GM12875 (cell line): Measurements from ENCODE around the gene BIVM.
A peak's percentile ranks its signal among the peaks of the same experiment; 100 is the strongest.

Experiments
- H3K4me3 ChIP-seq: one replicate; pipeline ENCODE4 v1.5.1; 2011; ENCODE audit warnings: low read depth, low read length, control low read depth
- CTCF ChIP-seq: IDR thresholded peaks from 2 replicates; pipeline ENCODE4 v1.5.1; 2011; ENCODE audit warnings: low read depth, mild to moderate bottlenecking, control low read depth, inconsistent platforms, low read length, moderate library complexity, borderline replicate concordance; ENCODE audit not compliant: insufficient read depth

BIVM gene

GRCh38 chr13:102784483-102784882, 14.4 kb upstream of the BIVM start:
- H3K4me3 ChIP-seq: no peak overlapping the region

GRCh38 chr13:102788683-102789082, 10.2 kb upstream of the BIVM start:
- H3K4me3 ChIP-seq: no peak overlapping the region
- TF ChIP-seq CTCF: no peak

More at GRCh38 chr13:102784483-102784882, 14.4 kb upstream of the BIVM start:
- no peak for TF ChIP-seq CTCF

GRCh38 chr13:102792396-102792795, 6.5 kb upstream of the BIVM start:
- no peak for TF ChIP-seq CTCF
- H3K4me3 ChIP-seq: no peak overlapping the region

GRCh38 chr13:102793611-102794355, 5.1 kb upstream of the BIVM start:
- H3K4me3 ChIP-seq: no peak overlapping the region
- TF ChIP-seq CTCF: no peak

- peak overlapping the region; percentile 82 for H3K4me3 ChIP-seq
- no peak for TF ChIP-seq CTCF
These were observed 666 bp downstream of the BIVM start for GRCh38 chr13:102799426-102800144.

GRCh38 chr13:102800145-102801041, 1.5 kb downstream of the BIVM start:
- peak overlapping the region; percentile 82 for H3K4me3 ChIP-seq
- TF ChIP-seq CTCF: peak; percentile 87
